DMS79 treated with DMSO at 0.1 percent for 48 hours (cell line): ENCODE data around the gene BMP10.
A peak's percentile ranks its signal among the peaks of the same experiment; 100 is the strongest.

ENCODE experiments used
- DNase-seq: peaks from one replicate; lab custom pipeline; 2025; lab: John Stamatoyannopoulos, UW

The BMP10 gene

GRCh38 chr2:68850524-68850923 lies 20.7 kb downstream of the BMP10 start:
- DNase-seq = no peak

- DNase-seq = no peak
These were observed 21.6 kb downstream of the BMP10 start for GRCh38 chr2:68849579-68850030.

DNA sequence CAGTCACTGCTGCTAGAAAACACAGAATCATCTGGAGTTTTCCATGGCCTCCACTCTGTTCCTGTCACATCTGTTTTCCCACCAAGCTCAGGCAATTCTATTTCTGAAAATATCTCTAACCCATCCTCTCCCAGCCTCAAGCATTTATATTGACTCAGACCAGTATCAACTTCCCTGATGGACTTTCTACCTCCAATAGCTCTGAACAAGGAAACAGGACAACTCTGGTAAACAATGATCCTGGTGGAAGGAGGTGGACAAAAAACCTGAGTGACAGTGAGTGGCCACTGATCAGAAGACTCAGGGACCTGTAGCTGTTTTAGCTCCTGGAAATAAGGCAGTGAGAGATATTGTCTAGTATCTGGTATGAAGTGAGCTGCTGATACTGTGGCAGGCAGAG lies 23.4 kb downstream of the BMP10 start:
- DNase-seq = no peak

GRCh38 chr2:68846091-68846490 lies 25.1 kb downstream of the BMP10 start:
- DNase-seq = no peak

GRCh38 chr2:68845043-68845442 lies 26.2 kb downstream of the BMP10 start:
- DNase-seq = no peak

GRCh38 chr2:68839260-68839833 lies 31.9 kb downstream of the BMP10 start:
- no peak for DNase-seq

GRCh38 chr2:68838641-68839040 lies 32.6 kb downstream of the BMP10 start:
- DNase-seq = no peak

GRCh38 chr2:68837861-68838341 lies 33.3 kb downstream of the BMP10 start:
- DNase-seq = no peak

- DNase-seq = no peak
These were observed 33.9 kb downstream of the BMP10 start for GRCh38 chr2:68837164-68837860.

GRCh38 chr2:68835621-68836020 lies 35.6 kb downstream of the BMP10 start:
- DNase-seq = no peak

DNA sequence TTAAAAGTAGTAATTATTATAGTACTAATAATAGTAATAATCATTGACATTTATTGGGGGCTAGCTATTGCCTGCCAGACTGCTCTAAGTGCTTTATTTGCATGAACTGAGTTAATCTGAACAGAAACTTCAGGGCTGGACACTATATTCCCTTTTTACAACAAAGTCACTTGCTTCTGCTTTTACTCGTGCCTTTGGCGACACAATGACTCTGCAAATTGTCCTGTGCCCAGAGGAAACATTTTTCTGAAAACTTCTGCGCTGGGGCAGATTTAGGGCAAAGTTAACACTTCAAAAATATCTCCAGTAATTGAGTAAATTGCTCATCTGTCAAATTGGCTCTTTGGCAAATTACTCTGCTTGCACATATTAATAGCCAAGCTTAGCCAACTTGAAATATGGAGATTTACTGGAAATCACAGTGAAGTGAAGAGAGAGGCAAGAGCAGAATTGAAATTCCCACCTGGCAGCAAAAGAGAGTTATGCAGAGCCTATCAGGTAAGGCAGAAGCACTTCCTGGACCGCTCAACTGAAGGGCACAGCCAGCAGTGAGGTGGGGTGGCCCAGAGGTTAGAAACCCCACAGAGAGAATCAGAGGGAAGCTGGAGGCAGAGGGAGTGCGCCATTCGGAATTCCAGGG lies 36.3 kb downstream of the BMP10 start:
- no peak for DNase-seq

GRCh38 chr2:68833162-68833561 lies 38.0 kb downstream of the BMP10 start:
- DNase-seq = no peak

GRCh38 chr2:68832233-68832869 lies 38.8 kb downstream of the BMP10 start:
- DNase-seq = no peak

DNA sequence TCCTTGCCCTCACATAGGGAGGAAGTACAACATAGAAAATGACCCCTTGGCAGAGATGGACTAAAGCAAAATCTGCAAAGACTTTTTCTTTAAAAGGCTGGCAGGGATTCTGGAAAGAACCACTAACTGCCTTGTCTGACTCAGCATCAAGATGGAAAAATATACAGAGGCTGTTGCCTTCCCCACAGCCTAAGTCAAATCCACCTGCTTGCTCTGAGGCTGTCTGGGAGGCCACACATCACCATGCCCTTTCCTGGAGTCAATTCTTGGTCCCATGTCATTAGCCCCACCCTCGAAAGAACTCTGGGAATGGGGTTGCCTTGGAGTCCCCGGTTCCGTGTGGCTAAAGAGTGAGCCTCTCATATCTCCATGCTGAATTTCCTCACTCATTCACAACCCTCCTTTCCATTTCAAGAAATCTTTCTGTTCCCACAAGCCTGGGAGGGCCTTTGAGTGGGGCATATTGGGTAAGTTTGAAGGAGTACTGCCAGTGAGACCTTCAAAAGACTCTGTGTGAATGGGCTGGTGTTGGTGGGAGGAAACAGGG lies 39.4 kb downstream of the BMP10 start:
- no peak for DNase-seq

DNA sequence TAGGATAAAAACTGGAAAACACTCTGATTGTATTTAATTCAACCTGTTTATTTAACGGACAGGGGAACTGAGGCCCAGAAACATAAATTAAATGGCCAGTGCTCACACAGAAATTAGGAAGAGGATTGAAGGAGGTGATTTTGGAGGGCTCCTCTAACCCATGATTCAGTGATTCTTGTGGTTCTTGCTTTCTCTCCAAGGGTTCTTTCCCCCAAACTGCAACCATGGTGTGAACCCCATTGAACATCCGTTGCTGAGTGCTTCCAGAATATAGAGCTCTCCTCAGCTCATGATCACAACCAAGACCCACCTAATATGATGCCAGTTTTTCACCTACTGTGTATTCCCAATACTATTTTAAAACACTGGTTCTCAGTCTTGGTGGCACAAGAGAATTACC lies 41.4 kb downstream of the BMP10 start:
- DNase-seq = no peak

- DNase-seq = peak; percentile 80
These were observed 42.1 kb downstream of the BMP10 start for GRCh38 chr2:68828887-68829708.

DNA sequence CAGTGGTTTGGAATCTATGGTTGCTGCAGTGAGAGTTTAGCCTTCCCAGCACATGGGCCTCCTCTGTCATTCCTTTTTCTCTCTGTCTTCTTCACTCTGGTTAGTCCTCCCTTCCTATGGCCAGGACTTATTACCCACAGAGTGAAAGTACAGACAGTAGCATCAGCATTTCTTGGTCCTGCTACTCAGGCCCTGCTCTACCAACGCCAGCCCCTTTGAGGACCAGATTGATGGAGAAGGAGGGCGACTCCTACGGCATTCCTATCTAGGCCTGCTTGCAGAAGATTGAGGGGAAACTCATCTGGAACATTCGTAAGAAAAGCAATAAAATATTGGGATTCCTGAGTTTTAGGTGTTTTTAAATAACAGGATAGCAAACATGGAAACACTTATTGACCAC lies 43.5 kb downstream of the BMP10 start:
- no peak for DNase-seq

DNA sequence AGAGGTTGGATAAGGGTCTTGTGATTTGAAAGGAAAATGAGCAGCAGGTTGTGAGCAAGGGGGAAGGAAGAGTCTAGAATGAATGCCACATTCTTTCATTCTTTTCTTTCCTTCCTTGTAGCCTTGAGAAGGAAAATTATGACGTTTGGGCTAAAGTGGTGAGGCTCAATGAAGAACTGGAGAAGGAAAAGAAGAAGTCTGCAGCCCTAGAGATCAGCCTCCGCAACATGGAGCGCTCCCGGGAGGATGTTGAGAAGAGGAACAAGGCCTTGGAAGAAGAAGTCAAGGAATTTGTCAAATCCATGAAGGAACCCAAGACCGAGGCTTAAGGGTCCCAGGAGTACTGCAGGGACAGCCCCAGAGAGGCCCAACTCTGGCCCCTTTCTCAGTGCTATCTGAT lies 45.3 kb downstream of the BMP10 start:
- DNase-seq = no peak

GRCh38 chr2:68824831-68825230 lies 46.4 kb downstream of the BMP10 start:
- no peak for DNase-seq

DNA sequence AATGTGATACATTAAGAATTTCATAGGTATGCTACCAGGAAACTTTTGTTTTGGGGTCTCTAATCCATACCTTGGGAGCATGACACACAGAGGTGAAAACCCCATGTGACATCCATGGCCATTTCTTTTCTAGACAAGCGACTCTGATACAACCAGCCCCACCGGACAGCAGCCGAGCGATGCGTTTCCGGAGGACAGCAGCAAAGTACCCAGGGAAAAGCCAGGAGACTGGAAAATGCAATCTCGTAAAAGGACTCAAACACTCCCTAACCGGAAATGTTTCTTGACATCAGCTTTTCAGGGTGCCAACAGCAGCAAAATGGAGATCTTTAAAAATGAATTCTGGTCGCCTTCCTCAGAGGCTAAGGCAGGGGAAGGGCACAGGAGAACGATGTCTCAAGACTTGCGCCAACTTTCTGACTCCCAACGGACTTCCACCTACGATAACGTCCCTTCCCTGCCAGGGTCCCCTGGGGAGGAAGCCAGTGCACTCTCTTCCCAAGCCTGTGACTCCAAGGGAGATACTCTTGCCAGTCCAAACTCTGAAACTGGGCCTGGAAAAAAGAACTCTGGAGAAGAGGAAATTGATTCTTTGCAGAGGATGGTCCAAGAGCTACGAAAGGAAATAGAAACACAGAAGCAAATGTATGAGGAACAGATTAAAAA lies 48.9 kb downstream of the BMP10 start:
- no peak for DNase-seq

DNA sequence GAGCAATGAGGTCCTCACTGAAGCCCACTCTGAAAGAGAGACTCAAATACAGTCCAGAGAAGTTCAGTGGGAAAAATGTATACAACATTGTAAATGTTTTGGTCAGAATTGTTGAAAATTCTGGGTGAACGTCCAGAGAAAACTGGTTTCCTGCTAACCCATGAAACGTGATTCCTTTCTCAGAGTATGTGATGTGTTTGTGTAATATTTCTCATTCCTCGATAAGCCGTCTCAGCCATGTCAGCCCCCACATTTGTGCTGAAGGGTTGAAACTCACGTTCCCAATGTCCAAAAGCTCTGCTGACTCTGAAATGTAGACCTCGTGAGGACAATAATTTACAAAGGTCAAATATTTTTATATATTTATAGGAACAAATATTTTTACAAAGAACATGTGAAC lies 51.6 kb downstream of the BMP10 start:
- no peak for DNase-seq
